MM.1S (cell line): ENCODE measurements around the gene RPH3AL.

ENCODE experiments used
- DNase-seq: peaks from one replicate; pipeline ENCODE4 v3.0.0-alpha.2; 2015
- H2AFZ ChIP-seq: fragments of 300-600 bp; sonication (generic); 2 replicates; pipeline ENCODE4 v1.6.0; 2016; ENCODE audit warnings: antibody characterized with exemption, low read length
- H3F3A ChIP-seq: fragments of 300-600 bp; sonication (generic); 2 replicates; pipeline ENCODE4 v1.6.1; 2016; ENCODE audit warnings: mild to moderate bottlenecking, antibody characterized with exemption, low read length, moderate library complexity, mixed read lengths; ENCODE audit not compliant: insufficient read depth
- H3K27ac ChIP-seq: fragments of 300-600 bp; sonication (generic); 2 replicates; pipeline ENCODE4 v1.5.1; 2016; ENCODE audit warnings: mild to moderate bottlenecking, low read length
- H3K27me3 ChIP-seq: fragments of 300-600 bp; sonication (generic); replicated peaks from 2 replicates; pipeline ENCODE4 v1.6.0; 2016; ENCODE audit warnings: low read length; ENCODE audit not compliant: insufficient read depth
- H3K36me3 ChIP-seq: fragments of 300-600 bp; sonication (generic); replicated peaks from 2 replicates; pipeline ENCODE4 v1.6.1; 2016; ENCODE audit warnings: mild to moderate bottlenecking, low read length, mixed read lengths; ENCODE audit not compliant: insufficient read depth
- H3K4me1 ChIP-seq: fragments of 300-600 bp; sonication (generic); 2 replicates; pipeline ENCODE4 v1.6.1; 2016; ENCODE audit warnings: low read length, mixed read lengths
- H3K4me2 ChIP-seq: fragments of 300-600 bp; sonication (generic); 2 replicates; pipeline ENCODE4 v1.6.0; 2016; ENCODE audit warnings: low read depth, low read length
- H3K4me3 ChIP-seq: fragments of 300-600 bp; sonication (generic); 2 replicates; pipeline ENCODE4 v1.5.1; 2016; ENCODE audit warnings: low read length, mixed read lengths
- H3K79me2 ChIP-seq: fragments of 300-600 bp; sonication (generic); 2 replicates; pipeline ENCODE4 v1.6.1; 2016; ENCODE audit warnings: mixed run types, low read length, mixed read lengths
- H3K9ac ChIP-seq: fragments of 300-600 bp; sonication (generic); 2 replicates; pipeline ENCODE4 v1.6.1; 2016; ENCODE audit warnings: low read length, mixed read lengths
- H3K9me2 ChIP-seq: fragments of 300-600 bp; sonication (generic); replicated peaks from 2 replicates; pipeline ENCODE4 v1.6.1; 2016; ENCODE audit warnings: mild to moderate bottlenecking, low read length, mixed read lengths; ENCODE audit not compliant: insufficient read depth
- H3K9me3 ChIP-seq: fragments of 300-600 bp; sonication (generic); replicated peaks from 2 replicates; pipeline ENCODE4 v1.6.1; 2016; ENCODE audit warnings: mild to moderate bottlenecking, low read length, mixed read lengths; ENCODE audit not compliant: insufficient read depth
- H4K20me1 ChIP-seq: fragments of 300-600 bp; sonication (generic); 2 replicates; pipeline ENCODE4 v1.6.1; 2016; ENCODE audit warnings: mild to moderate bottlenecking, low read length, moderate library complexity, mixed read lengths; ENCODE audit not compliant: insufficient read depth
- CTCF ChIP-seq: fragments of 300-600 bp; sonication (generic); IDR thresholded peaks from 2 replicates; pipeline ENCODE4 v1.5.1; 2016; ENCODE audit warnings: antibody characterized with exemption, low read length, mixed read lengths
- EZH2 ChIP-seq: fragments of 300-600 bp; sonication (generic); optimal IDR thresholded peaks from 2 replicates; pipeline ENCODE3; 2017; ENCODE audit warnings: low read depth, mild to moderate bottlenecking, antibody characterized with exemption, low read length, mixed read lengths
- EZH2phosphoT487 ChIP-seq: fragments of 300-600 bp; sonication (generic); IDR thresholded peaks from 2 replicates; pipeline ENCODE4 v1.6.1; 2018; ENCODE audit warnings: antibody characterized with exemption, low read length

The RPH3AL gene

GRCh38 chr17:356671-357434 lies 4.2 kb upstream of the RPH3AL start:
- Histone ChIP-seq H3K9me3 (no peaks in the 10 kb centered on the region), H3K4me2 (no peak overlapping the region), H3K9me2 (no peaks in the 10 kb centered on the region), H3F3A (no peaks in the 10 kb centered on the region), H3K79me2 (no peaks in the 10 kb centered on the region), H3K4me3 (no peak overlapping the region), H3K27me3 (peaks cover 54% of the 10 kb centered on the region), H3K27ac (no peak overlapping the region), H3K4me1 (no peaks in the 10 kb centered on the region), H3K9ac (no peak overlapping the region), H4K20me1 (no peaks in the 10 kb centered on the region), H2AFZ (no peak overlapping the region), H3K36me3 (no peaks in the 10 kb centered on the region)
- TF ChIP-seq CTCF (no peak), EZH2phosphoT487 (no peak), EZH2 (no peak)
- no peak for DNase-seq

GRCh38 chr17:354651-355556 lies 2.3 kb upstream of the RPH3AL start:
- Histone ChIP-seq H3K79me2 (no peaks in the 10 kb centered on the region), H3K4me1 (no peaks in the 10 kb centered on the region), H4K20me1 (no peaks in the 10 kb centered on the region), H3K27ac (no peak overlapping the region), H2AFZ (no peak overlapping the region), H3F3A (no peaks in the 10 kb centered on the region), H3K9ac (no peak overlapping the region), H3K9me2 (no peaks in the 10 kb centered on the region), H3K27me3 (peaks cover 61% of the 10 kb centered on the region), H3K4me2 (no peak overlapping the region), H3K36me3 (no peaks in the 10 kb centered on the region), H3K9me3 (no peaks in the 10 kb centered on the region), H3K4me3 (no peak overlapping the region)
- DNase-seq, result no peak
- TF ChIP-seq EZH2 (no peak), CTCF (no peak), EZH2phosphoT487 (no peak)

GRCh38 chr17:353838-354234 lies 1.2 kb upstream of the RPH3AL start:
- Histone ChIP-seq H3K9me3 (no peaks in the 10 kb centered on the region), H4K20me1 (no peaks in the 10 kb centered on the region), H3K36me3 (no peaks in the 10 kb centered on the region), H3K4me2 (no peak overlapping the region), H3K27ac (no peak overlapping the region), H3K9ac (no peak overlapping the region), H3K9me2 (no peaks in the 10 kb centered on the region), H2AFZ (no peak overlapping the region), H3K4me3 (no peak overlapping the region), H3K79me2 (no peaks in the 10 kb centered on the region), H3F3A (no peaks in the 10 kb centered on the region), H3K27me3 (peaks cover 64% of the 10 kb centered on the region), H3K4me1 (no peaks in the 10 kb centered on the region)
- DNase-seq, result no peak
- TF ChIP-seq EZH2phosphoT487 (no peak), EZH2 (no peak), CTCF (no peak)
